GM12872 (cell line): ENCODE data around the gene DNAH9.

Experiments
- CTCF ChIP-seq: IDR thresholded peaks from 3 replicates; pipeline ENCODE4 v1.5.1; 2011; ENCODE audit warnings: low read depth, mild to moderate bottlenecking, low read length, moderate library complexity; ENCODE audit not compliant: insufficient read depth

Gene DNAH9

GRCh38 chr17:11757815-11758214 lies 159.5 kb downstream of the DNAH9 start:
- no peak for TF ChIP-seq CTCF

DNA sequence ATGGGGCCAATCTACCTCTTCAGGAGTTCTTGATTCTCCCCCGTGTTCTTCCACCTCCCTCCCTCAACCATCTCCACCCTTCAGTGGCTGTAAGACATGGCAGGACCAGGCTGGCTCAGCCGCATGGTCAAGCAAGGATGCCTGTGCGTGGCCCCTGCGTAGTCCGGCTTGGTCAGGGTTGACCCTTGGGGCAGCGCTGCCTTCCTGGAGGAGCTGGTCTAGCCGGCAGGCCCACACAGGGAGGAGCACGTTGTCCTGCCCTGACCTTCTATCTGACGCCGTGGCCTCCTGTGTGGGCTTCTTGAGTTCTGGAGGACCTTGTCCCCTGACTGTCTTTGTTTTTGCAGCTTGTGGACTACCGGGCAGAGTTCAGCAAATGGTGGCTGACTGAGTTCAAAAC lies 169.8 kb downstream of the DNAH9 start:
- no peak for TF ChIP-seq CTCF

DNA sequence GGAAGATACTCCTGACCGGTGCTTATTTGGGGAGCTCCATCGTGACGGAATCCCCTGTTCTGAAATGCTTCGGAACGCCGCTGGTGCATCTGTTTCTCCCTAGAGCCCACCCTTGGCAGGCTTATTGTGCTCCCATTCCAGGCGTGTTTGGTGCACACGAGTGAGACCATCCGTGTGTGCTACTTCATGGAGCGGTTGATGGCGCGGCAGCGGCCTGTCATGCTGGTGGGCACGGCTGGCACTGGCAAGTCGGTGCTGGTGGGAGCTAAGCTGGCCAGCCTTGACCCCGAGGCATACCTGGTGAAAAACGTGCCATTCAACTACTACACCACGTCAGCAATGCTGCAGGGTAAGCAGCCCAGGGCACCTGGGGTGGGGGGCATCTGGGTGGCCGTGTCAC lies 170.7 kb downstream of the DNAH9 start:
- TF ChIP-seq CTCF = no peak

- TF ChIP-seq CTCF = no peak
Measured at GRCh38 chr17:11772031-11772430, 173.8 kb downstream of the DNAH9 start.

DNA sequence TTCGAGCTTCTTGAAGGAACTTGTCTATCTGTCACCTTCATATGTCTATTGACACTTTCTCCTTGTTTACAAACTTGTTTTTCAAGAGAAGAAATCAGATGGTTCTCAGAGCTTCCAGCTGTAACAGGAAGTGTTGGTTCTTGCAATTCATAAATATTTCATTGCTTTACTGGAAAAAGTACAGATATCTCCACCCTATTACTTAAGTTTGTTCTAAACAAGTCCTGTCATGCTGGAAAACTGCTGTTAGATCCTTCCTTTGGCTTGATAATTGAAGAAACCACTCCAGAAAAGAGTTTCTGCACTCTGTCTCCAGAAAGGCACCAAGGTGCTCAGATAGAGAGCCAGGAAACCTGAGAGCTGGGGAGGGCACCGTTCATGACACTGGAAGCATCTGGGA lies 181.6 kb downstream of the DNAH9 start:
- no peak for TF ChIP-seq CTCF

GRCh38 chr17:11780621-11781020 lies 182.4 kb downstream of the DNAH9 start:
- no peak for TF ChIP-seq CTCF

DNA sequence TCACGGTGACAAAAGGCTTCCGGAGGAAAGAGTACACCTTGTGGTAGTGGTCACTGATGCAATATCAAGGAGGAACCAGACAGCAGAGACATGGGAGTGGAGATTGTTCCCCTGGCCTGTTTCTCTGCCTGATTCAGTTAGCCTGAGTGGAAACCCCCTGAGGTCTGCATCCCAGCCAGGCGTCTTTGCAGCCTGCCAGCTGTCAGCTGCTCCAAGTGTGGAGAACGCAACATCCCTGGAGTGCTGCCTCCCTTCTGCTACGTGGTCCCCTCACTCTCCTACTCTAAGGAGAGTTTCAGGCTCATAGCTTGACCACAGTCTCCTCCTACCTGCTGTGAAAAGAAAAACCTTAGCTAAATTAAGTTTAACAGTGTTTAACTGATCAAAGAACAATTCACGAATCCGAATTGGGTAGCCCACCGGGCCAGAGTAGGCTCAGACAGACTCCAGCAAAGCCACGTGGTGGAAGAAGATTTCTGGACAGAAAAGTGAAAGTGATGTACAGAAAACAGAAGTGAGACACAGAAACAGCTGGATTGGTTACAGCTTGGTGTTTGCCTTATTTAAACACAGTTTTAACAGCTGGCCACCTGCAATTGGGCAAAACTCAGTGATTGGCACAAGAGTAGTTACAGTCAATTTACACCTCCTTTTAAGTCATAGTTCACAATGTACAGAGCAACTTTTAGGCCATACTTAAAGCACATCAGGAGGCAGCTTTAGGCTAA lies 188.6 kb downstream of the DNAH9 start:
- no peak for TF ChIP-seq CTCF

DNA sequence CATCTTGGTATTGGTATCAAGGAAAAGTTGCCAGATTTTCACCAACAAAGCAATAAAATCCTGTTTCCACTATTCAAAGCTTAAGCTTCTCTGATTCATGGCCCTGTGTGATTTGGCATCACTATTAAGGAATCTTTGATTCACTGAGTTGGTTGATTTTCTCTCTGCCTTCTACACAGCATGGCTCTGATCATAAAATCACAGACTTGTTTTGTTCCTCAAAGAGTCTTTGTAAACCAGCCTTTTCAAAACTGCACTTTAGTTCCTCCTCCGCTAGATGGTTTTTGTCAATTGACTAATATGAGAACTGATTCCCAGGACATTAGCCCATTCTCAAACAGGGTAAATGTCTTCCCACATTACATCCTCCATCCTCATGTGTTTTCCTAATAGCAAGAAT lies 197.6 kb downstream of the DNAH9 start:
- no peak for TF ChIP-seq CTCF
